Activated naive CD4-positive, alpha-beta T cell treated with anti-CD3 and anti-CD28 coated beads, Interleukin-2, amount 50 U/mL, for 24 hours (primary cell): ENCODE results near the gene IQCM.
"Not testable (repeated sequence)": the region's sequence is repeated elsewhere in the genome, so short reads cannot be mapped to it uniquely, and the experiment has no call there.

ENCODE experiments used
- H3K27ac Mint-ChIP-seq: one replicate; pipeline ENCODE4 v1.8.0; 2021; ENCODE audit warnings: mild to moderate bottlenecking, mixed read lengths
- H3K27me3 Mint-ChIP-seq: one replicate; pipeline ENCODE4 v1.8.0; 2021; ENCODE audit warnings: mixed read lengths
- H3K36me3 Mint-ChIP-seq: one replicate; pipeline ENCODE4 v1.8.0; 2021; ENCODE audit warnings: mixed read lengths
- H3K4me1 Mint-ChIP-seq: one replicate; pipeline ENCODE4 v1.8.0; 2021; ENCODE audit warnings: mixed read lengths
- H3K4me3 Mint-ChIP-seq: one replicate; pipeline ENCODE4 v1.8.0; 2021; ENCODE audit warnings: mild to moderate bottlenecking, mixed read lengths
- H3K9me3 Mint-ChIP-seq: one replicate; pipeline ENCODE4 v1.8.0; 2021; ENCODE audit warnings: mixed read lengths

The IQCM gene

GRCh38 chr4:149404143-149404542 is 411.5 kb downstream of the IQCM start:
- Mint-ChIP-seq H3K4me3 (no peak overlapping the region), H3K27ac (no peak overlapping the region), H3K9me3 (peaks cover 3% of the 10 kb centered on the region), H3K36me3 (no peaks in the 10 kb centered on the region), H3K4me1 (no peaks in the 10 kb centered on the region), H3K27me3 (peaks cover 2% of the 10 kb centered on the region)

GRCh38 chr4:149403081-149403480 is 412.6 kb downstream of the IQCM start:
- Mint-ChIP-seq H3K4me3 (no peak overlapping the region), H3K36me3 (no peaks in the 10 kb centered on the region), H3K27me3 (peaks cover 2% of the 10 kb centered on the region), H3K27ac (no peak overlapping the region), H3K4me1 (no peaks in the 10 kb centered on the region), H3K9me3 (peaks cover 11% of the 10 kb centered on the region)

- peaks cover 12% of the 10 kb centered on the region for H3K9me3 Mint-ChIP-seq
- no peak overlapping the region for H3K27ac Mint-ChIP-seq
- no peaks in the 10 kb centered on the region for H3K36me3 Mint-ChIP-seq
- H3K27me3 Mint-ChIP-seq, result peaks cover 2% of the 10 kb centered on the region
- H3K4me3 Mint-ChIP-seq, result no peak overlapping the region
- no peaks in the 10 kb centered on the region for H3K4me1 Mint-ChIP-seq
Measured at GRCh38 chr4:149398993-149399392, 416.6 kb downstream of the IQCM start.

- no peaks in the 10 kb centered on the region for H3K27me3 Mint-ChIP-seq
- no peaks in the 10 kb centered on the region for H3K36me3 Mint-ChIP-seq
- H3K9me3 Mint-ChIP-seq, result no peaks in the 10 kb centered on the region
- H3K4me1 Mint-ChIP-seq, result no peaks in the 10 kb centered on the region
- no peak overlapping the region for H3K27ac Mint-ChIP-seq
- no peak overlapping the region for H3K4me3 Mint-ChIP-seq
Measured at GRCh38 chr4:149370785-149371420, 444.7 kb downstream of the IQCM start.

GRCh38 chr4:149370002-149370401 is 445.6 kb downstream of the IQCM start:
- Mint-ChIP-seq H3K4me1 (no peaks in the 10 kb centered on the region), H3K4me3 (no peak overlapping the region), H3K9me3 (no peaks in the 10 kb centered on the region), H3K27me3 (no peaks in the 10 kb centered on the region), H3K36me3 (no peaks in the 10 kb centered on the region), H3K27ac (no peak overlapping the region)

- Mint-ChIP-seq H3K9me3 (peaks cover 12% of the 10 kb centered on the region), H3K4me3 (no peak overlapping the region)
Measured at GRCh38 chr4:149353241-149353640, 462.4 kb downstream of the IQCM start.

GRCh38 chr4:149349541-149349940 is 466.1 kb downstream of the IQCM start:
- H3K9me3 Mint-ChIP-seq, result peaks cover 12% of the 10 kb centered on the region
- no peaks in the 10 kb centered on the region for H3K4me1 Mint-ChIP-seq
- no peaks in the 10 kb centered on the region for H3K36me3 Mint-ChIP-seq
- H3K27ac Mint-ChIP-seq, result no peak overlapping the region
- no peaks in the 10 kb centered on the region for H3K27me3 Mint-ChIP-seq
- no peak overlapping the region for H3K4me3 Mint-ChIP-seq

More at GRCh38 chr4:149353241-149353640, 462.4 kb downstream of the IQCM start:
- no peaks in the 10 kb centered on the region for H3K36me3 Mint-ChIP-seq
- H3K27ac Mint-ChIP-seq, result no peak overlapping the region
- H3K27me3 Mint-ChIP-seq, result no peaks in the 10 kb centered on the region
- no peaks in the 10 kb centered on the region for H3K4me1 Mint-ChIP-seq

GRCh38 chr4:149347139-149347538 is 468.5 kb downstream of the IQCM start:
- no peak overlapping the region for H3K27ac Mint-ChIP-seq
- H3K9me3 Mint-ChIP-seq, result peaks cover under 1% of the 10 kb centered on the region
- no peaks in the 10 kb centered on the region for H3K4me1 Mint-ChIP-seq
- no peaks in the 10 kb centered on the region for H3K27me3 Mint-ChIP-seq
- no peaks in the 10 kb centered on the region for H3K36me3 Mint-ChIP-seq
- H3K4me3 Mint-ChIP-seq, result no peak overlapping the region

GRCh38 chr4:149345424-149345823 is 470.2 kb downstream of the IQCM start:
- no peaks in the 10 kb centered on the region for H3K27me3 Mint-ChIP-seq
- H3K9me3 Mint-ChIP-seq, result no peaks in the 10 kb centered on the region
- H3K4me3 Mint-ChIP-seq, result no peak overlapping the region
- H3K36me3 Mint-ChIP-seq, result no peaks in the 10 kb centered on the region
- H3K27ac Mint-ChIP-seq, result no peak overlapping the region
- no peaks in the 10 kb centered on the region for H3K4me1 Mint-ChIP-seq

GRCh38 chr4:149344436-149344835 is 471.2 kb downstream of the IQCM start:
- no peaks in the 10 kb centered on the region for H3K36me3 Mint-ChIP-seq

GRCh38 chr4:149343614-149344013 is 472.0 kb downstream of the IQCM start:
- Mint-ChIP-seq H3K9me3 (no peaks in the 10 kb centered on the region), H3K36me3 (no peaks in the 10 kb centered on the region), H3K27ac (no peak overlapping the region), H3K4me3 (no peak overlapping the region), H3K4me1 (no peaks in the 10 kb centered on the region), H3K27me3 (no peaks in the 10 kb centered on the region)

More at GRCh38 chr4:149344436-149344835, 471.2 kb downstream of the IQCM start:
- Mint-ChIP-seq H3K27ac (no peak overlapping the region), H3K4me3 (no peak overlapping the region), H3K27me3 (no peaks in the 10 kb centered on the region), H3K4me1 (no peaks in the 10 kb centered on the region), H3K9me3 (no peaks in the 10 kb centered on the region)

- not testable (repeated sequence) for H3K9me3 Mint-ChIP-seq, H3K36me3 Mint-ChIP-seq, H3K27me3 Mint-ChIP-seq, H3K4me1 Mint-ChIP-seq, H3K27ac Mint-ChIP-seq, H3K4me3 Mint-ChIP-seq
Measured at GRCh38 chr4:149341117-149341516, 474.5 kb downstream of the IQCM start.

- no peaks in the 10 kb centered on the region for H3K4me1 Mint-ChIP-seq
- H3K4me3 Mint-ChIP-seq, result no peak overlapping the region
- H3K27me3 Mint-ChIP-seq, result no peaks in the 10 kb centered on the region
- peaks cover 1% of the 10 kb centered on the region for H3K9me3 Mint-ChIP-seq
- no peaks in the 10 kb centered on the region for H3K36me3 Mint-ChIP-seq
- no peak overlapping the region for H3K27ac Mint-ChIP-seq
Measured at GRCh38 chr4:149328161-149328560, 487.5 kb downstream of the IQCM start.

- H3K27ac Mint-ChIP-seq, result no peak overlapping the region
- no peaks in the 10 kb centered on the region for H3K4me1 Mint-ChIP-seq
- no peak overlapping the region for H3K4me3 Mint-ChIP-seq
- H3K36me3 Mint-ChIP-seq, result no peaks in the 10 kb centered on the region
- H3K27me3 Mint-ChIP-seq, result no peaks in the 10 kb centered on the region
- H3K9me3 Mint-ChIP-seq, result peaks cover 5% of the 10 kb centered on the region
Measured at GRCh38 chr4:149322203-149322602, 493.4 kb downstream of the IQCM start.

- Mint-ChIP-seq H3K36me3 (no peaks in the 10 kb centered on the region), H3K4me1 (no peaks in the 10 kb centered on the region), H3K9me3 (peaks cover 5% of the 10 kb centered on the region), H3K4me3 (no peak overlapping the region), H3K27me3 (no peaks in the 10 kb centered on the region), H3K27ac (no peak overlapping the region)
Measured at GRCh38 chr4:149321438-149321837, 494.2 kb downstream of the IQCM start.

GRCh38 chr4:149311076-149311475 is 504.6 kb downstream of the IQCM start:
- H3K27me3 Mint-ChIP-seq, result no peaks in the 10 kb centered on the region
- peaks cover 4% of the 10 kb centered on the region for H3K9me3 Mint-ChIP-seq
- no peak overlapping the region for H3K4me3 Mint-ChIP-seq
- H3K36me3 Mint-ChIP-seq, result no peaks in the 10 kb centered on the region
- H3K27ac Mint-ChIP-seq, result no peak overlapping the region
- H3K4me1 Mint-ChIP-seq, result no peaks in the 10 kb centered on the region

GRCh38 chr4:149306537-149306936 is 509.1 kb downstream of the IQCM start:
- no peaks in the 10 kb centered on the region for H3K27me3 Mint-ChIP-seq
- no peak overlapping the region for H3K4me3 Mint-ChIP-seq
- no peaks in the 10 kb centered on the region for H3K36me3 Mint-ChIP-seq
- no peaks in the 10 kb centered on the region for H3K4me1 Mint-ChIP-seq
- H3K9me3 Mint-ChIP-seq, result no peaks in the 10 kb centered on the region
- no peak overlapping the region for H3K27ac Mint-ChIP-seq
